Hematopoietic multipotent progenitor cell (in vitro differentiated cells): ENCODE results near the gene CRK. TPM values are rescaled to one million over a fixed set of nuclear protein-coding genes. Genes with fewer than 3 reads are reported as not detected.

Source experiments
- total RNA-seq: library from RNA; depleted of rRNA; stranded (reverse); fragments of >200 nt; gene quantifications from one replicate; pipeline ENCODE4 v1.2.3, GENCODE V29; 2012

The CRK gene
- total RNA-seq, 1 donor, result 24.5 TPM

Other genes starting within 250 kb of the CRK start
- gene BHLHA9, start 185.8 kb downstream of the CRK start, total RNA-seq, result not detected
- gene TRARG1, start 176.6 kb downstream of the CRK start, total RNA-seq, result not detected
- gene YWHAE, start 56.0 kb downstream of the CRK start, total RNA-seq, result 192 TPM
- gene MYO1C, start 36.5 kb upstream of the CRK start, total RNA-seq, result 4.0 TPM
- gene INPP5K, start 60.4 kb upstream of the CRK start, total RNA-seq, result 58.2 TPM
- 10.8 TPM for gene PITPNA, start 106.6 kb upstream of the CRK start, total RNA-seq
- gene SLC43A2, start 172.6 kb upstream of the CRK start, total RNA-seq, result 39.6 TPM
- gene SCARF1, start 189.5 kb upstream of the CRK start, total RNA-seq, result 60.3 TPM
- 18.9 TPM for gene RILP, start 193.6 kb upstream of the CRK start, total RNA-seq
- 241 TPM for gene PRPF8, start 228.6 kb upstream of the CRK start, total RNA-seq